ENCODE data around the gene ZBTB33. TPM values are rescaled to one million over a fixed set of nuclear protein-coding genes. Genes with fewer than 3 reads are reported as not detected.

Gene ZBTB33
- total RNA-seq, 1 experiment from 2014 or later = 17.2 TPM

GRCh38 chrX:120236687-120237479 lies 13.7 kb upstream of the ZBTB33 start:
- Histone ChIP-seq H3K27me3 (replicated peaks; ENCODE audit: control insufficient read depth, insufficient read depth, low read length) (no peaks in the 10 kb centered on the region), H3K4me3 (ENCODE audit: low read depth, low read length) (no peak overlapping the region), H3K9me3 (no peaks in the 10 kb centered on the region), H3K36me3 (ENCODE audit: control insufficient read depth, insufficient read depth, low read length) (no peaks in the 10 kb centered on the region), H3K4me1 (no peaks in the 10 kb centered on the region)
- DNase-seq = no peak
- POLR2A ChIA-PET = no interaction called here
- H3K27ac Mint-ChIP-seq (ENCODE audit: unreplicated experiment) = no peak overlapping the region
- H3K4me3 Mint-ChIP-seq (ENCODE audit: unreplicated experiment) = no peak overlapping the region
- H3K36me3 Mint-ChIP-seq (ENCODE audit: insufficient read depth, unreplicated experiment) = no peaks in the 10 kb centered on the region
- CTCF ChIA-PET = no interaction called here
- H3K27me3 Mint-ChIP-seq (ENCODE audit: insufficient read depth, unreplicated experiment) = no peaks in the 10 kb centered on the region
- no TSS peak for BruUV-seq (replicated peaks)
- H3K9me3 Mint-ChIP-seq (ENCODE audit: unreplicated experiment) = no peaks in the 10 kb centered on the region
- H3K4me1 Mint-ChIP-seq (ENCODE audit: low read depth, unreplicated experiment) = no peaks in the 10 kb centered on the region
- TF ChIP-seq, protein P1, sequence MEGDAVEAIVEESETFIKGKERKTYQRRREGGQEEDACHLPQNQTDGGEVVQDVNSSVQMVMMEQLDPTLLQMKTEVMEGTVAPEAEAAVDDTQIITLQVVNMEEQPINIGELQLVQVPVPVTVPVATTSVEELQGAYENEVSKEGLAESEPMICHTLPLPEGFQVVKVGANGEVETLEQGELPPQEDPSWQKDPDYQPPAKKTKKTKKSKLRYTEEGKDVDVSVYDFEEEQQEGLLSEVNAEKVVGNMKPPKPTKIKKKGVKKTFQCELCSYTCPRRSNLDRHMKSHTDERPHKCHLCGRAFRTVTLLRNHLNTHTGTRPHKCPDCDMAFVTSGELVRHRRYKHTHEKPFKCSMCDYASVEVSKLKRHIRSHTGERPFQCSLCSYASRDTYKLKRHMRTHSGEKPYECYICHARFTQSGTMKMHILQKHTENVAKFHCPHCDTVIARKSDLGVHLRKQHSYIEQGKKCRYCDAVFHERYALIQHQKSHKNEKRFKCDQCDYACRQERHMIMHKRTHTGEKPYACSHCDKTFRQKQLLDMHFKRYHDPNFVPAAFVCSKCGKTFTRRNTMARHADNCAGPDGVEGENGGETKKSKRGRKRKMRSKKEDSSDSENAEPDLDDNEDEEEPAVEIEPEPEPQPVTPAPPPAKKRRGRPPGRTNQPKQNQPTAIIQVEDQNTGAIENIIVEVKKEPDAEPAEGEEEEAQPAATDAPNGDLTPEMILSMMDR (IDR thresholded peaks at IDR 0.05; ENCODE audit: insufficient read depth in 1 of 2, low read depth in 1 of 2, low read length in 1 of 2, severe bottlenecking in 1 of 2, unreplicated experiment in 1 of 2) = no peak
- intact Hi-C loops (cut with micrococcal nuclease; ENCODE audit: unreplicated experiment) = no loop called here

GRCh38 chrX:120238933-120239332 lies 11.7 kb upstream of the ZBTB33 start:
- intact Hi-C loops (cut with micrococcal nuclease; ENCODE audit: unreplicated experiment) = no loop called here
- Mint-ChIP-seq H3K9me3 (ENCODE audit: unreplicated experiment) (no peaks in the 10 kb centered on the region), H3K27me3 (ENCODE audit: insufficient read depth, unreplicated experiment) (no peaks in the 10 kb centered on the region), H3K4me3 (ENCODE audit: unreplicated experiment) (no peak overlapping the region), H3K27ac (ENCODE audit: unreplicated experiment) (no peak overlapping the region), H3K4me1 (ENCODE audit: low read depth, unreplicated experiment) (peaks cover 2% of the 10 kb centered on the region), H3K36me3 (ENCODE audit: insufficient read depth, unreplicated experiment) (no peaks in the 10 kb centered on the region)
- TF ChIP-seq, protein P1 (IDR thresholded peaks at IDR 0.05; ENCODE audit: insufficient read depth in 1 of 2, low read depth in 1 of 2, low read length in 1 of 2, severe bottlenecking in 1 of 2, unreplicated experiment in 1 of 2) = no peak
- DNase-seq = no peak
- Histone ChIP-seq H3K4me1 (no peaks in the 10 kb centered on the region), H3K4me3 (ENCODE audit: low read depth, low read length) (no peak overlapping the region), H3K27me3 (replicated peaks; ENCODE audit: control insufficient read depth, insufficient read depth, low read length) (no peaks in the 10 kb centered on the region), H3K36me3 (ENCODE audit: control insufficient read depth, insufficient read depth, low read length) (no peaks in the 10 kb centered on the region), H3K9me3 (no peaks in the 10 kb centered on the region)
- no TSS peak for BruUV-seq (replicated peaks)
- ChIA-PET CTCF (interaction anchor here (0.7 kb wide), 1 partner anchor 213 kb away, joined by 3 read pairs; no protein-coding TSS in a partner anchor), POLR2A (no interaction called here)

- no peak for DNase-seq
- BruUV-seq (replicated peaks) = no TSS peak
- Mint-ChIP-seq H3K4me3 (ENCODE audit: unreplicated experiment) (no peak overlapping the region), H3K4me1 (ENCODE audit: low read depth, unreplicated experiment) (peaks cover 6% of the 10 kb centered on the region), H3K9me3 (ENCODE audit: unreplicated experiment) (no peaks in the 10 kb centered on the region), H3K36me3 (ENCODE audit: insufficient read depth, unreplicated experiment) (no peaks in the 10 kb centered on the region), H3K27ac (ENCODE audit: unreplicated experiment) (no peak overlapping the region), H3K27me3 (ENCODE audit: insufficient read depth, unreplicated experiment) (no peaks in the 10 kb centered on the region)
- H3K9me3 ChIP-seq = no peaks in the 10 kb centered on the region
- CTCF ChIA-PET = no interaction called here
- no peak overlapping the region for H3K4me3 ChIP-seq (ENCODE audit: low read depth, low read length)
- no peaks in the 10 kb centered on the region for H3K36me3 ChIP-seq (ENCODE audit: control insufficient read depth, insufficient read depth, low read length)
- POLR2A ChIA-PET = no interaction called here
- no peaks in the 10 kb centered on the region for H3K27me3 ChIP-seq (replicated peaks; ENCODE audit: control insufficient read depth, insufficient read depth, low read length)
- intact Hi-C loops (cut with micrococcal nuclease; ENCODE audit: unreplicated experiment) = no loop called here
- TF ChIP-seq, protein P1 (IDR thresholded peaks at IDR 0.05; ENCODE audit: insufficient read depth in 1 of 2, low read depth in 1 of 2, low read length in 1 of 2, severe bottlenecking in 1 of 2, unreplicated experiment in 1 of 2) = no peak
- 0 out of 2 replicates have a peak, but pooled peaks cover 3% of the 10 kb centered on the region for H3K4me1 ChIP-seq
Measured at GRCh38 chrX:120242813-120243212, 7.8 kb upstream of the ZBTB33 start.
